ENCODE data around the gene SLC12A7. TPM values are rescaled to one million over a fixed set of nuclear protein-coding genes. Genes with fewer than 3 reads are reported as not detected.

The SLC12A7 gene
- total RNA-seq, 2 experiments from 2014 or later, result 0.06 TPM; not detected in 1

DNA sequence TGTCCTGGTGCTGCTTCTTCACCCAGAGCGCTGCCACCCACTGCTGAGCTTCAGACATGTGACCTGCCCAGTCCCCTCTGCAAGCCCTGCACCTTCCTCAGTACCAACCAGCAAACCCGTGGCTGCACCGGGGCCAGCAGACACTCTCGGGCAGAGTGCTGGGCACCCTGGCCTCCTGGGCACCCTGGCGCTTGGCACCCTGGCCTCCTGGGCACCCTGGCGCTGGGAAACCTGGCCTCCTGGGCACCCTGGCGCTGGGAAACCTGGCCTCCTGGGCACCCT lies 31.7 kb upstream of the SLC12A7 start:
- H3K9me2 ChIP-seq (ENCODE audit: insufficient read depth, low read length), result no peaks in the 10 kb centered on the region
- H3K4me1 ChIP-seq (ENCODE audit: insufficient read depth, low read length, poor library complexity, severe bottlenecking), result peaks cover 13% of the 10 kb centered on the region
- H3K36me3 ChIP-seq (ENCODE audit: insufficient read depth, low read length), result no peaks in the 10 kb centered on the region
- no peaks in the 10 kb centered on the region for H3K9me3 ChIP-seq (ENCODE audit: low read length)
- intact Hi-C loops (cut with micrococcal nuclease; ENCODE audit: unreplicated experiment), result no loop called here
- H3K79me2 ChIP-seq (ENCODE audit: insufficient read depth, low read depth, low read length), result no peaks in the 10 kb centered on the region
- TF ChIP-seq, protein P1, sequence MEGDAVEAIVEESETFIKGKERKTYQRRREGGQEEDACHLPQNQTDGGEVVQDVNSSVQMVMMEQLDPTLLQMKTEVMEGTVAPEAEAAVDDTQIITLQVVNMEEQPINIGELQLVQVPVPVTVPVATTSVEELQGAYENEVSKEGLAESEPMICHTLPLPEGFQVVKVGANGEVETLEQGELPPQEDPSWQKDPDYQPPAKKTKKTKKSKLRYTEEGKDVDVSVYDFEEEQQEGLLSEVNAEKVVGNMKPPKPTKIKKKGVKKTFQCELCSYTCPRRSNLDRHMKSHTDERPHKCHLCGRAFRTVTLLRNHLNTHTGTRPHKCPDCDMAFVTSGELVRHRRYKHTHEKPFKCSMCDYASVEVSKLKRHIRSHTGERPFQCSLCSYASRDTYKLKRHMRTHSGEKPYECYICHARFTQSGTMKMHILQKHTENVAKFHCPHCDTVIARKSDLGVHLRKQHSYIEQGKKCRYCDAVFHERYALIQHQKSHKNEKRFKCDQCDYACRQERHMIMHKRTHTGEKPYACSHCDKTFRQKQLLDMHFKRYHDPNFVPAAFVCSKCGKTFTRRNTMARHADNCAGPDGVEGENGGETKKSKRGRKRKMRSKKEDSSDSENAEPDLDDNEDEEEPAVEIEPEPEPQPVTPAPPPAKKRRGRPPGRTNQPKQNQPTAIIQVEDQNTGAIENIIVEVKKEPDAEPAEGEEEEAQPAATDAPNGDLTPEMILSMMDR (conservative IDR thresholded peaks at IDR 0.05; ENCODE audit: low read length), result no peak
- TF ChIP-seq EZH2phosphoT487 (IDR thresholded peaks at IDR 0.05; ENCODE audit: borderline replicate concordance, low read depth, low read length), result no peak
- no peak overlapping the region for H3K4me2 ChIP-seq (ENCODE audit: low read length)
- DNase-seq (ENCODE audit: low spot score), result no peak
- ChIA-PET CTCF (ENCODE audit: unreplicated experiment) (no interaction called here), POLR2A (interaction anchor here (0.7 kb wide), 1 partner anchor 334 kb away, joined by 3 read pairs; no protein-coding TSS in a partner anchor)
- no peak overlapping the region for H3K27ac ChIP-seq (ENCODE audit: low read depth, low read length, poor library complexity, severe bottlenecking)
- H3K4me3 ChIP-seq (ENCODE audit: low read depth, low read length, poor library complexity, severe bottlenecking), result no peak overlapping the region
- no TSS peak for BruUV-seq (replicated peaks)
- H2AFZ ChIP-seq (ENCODE audit: low read length), result no peak overlapping the region
- no peaks in the 10 kb centered on the region for H4K20me1 ChIP-seq (ENCODE audit: insufficient read depth, low read length)

DNA sequence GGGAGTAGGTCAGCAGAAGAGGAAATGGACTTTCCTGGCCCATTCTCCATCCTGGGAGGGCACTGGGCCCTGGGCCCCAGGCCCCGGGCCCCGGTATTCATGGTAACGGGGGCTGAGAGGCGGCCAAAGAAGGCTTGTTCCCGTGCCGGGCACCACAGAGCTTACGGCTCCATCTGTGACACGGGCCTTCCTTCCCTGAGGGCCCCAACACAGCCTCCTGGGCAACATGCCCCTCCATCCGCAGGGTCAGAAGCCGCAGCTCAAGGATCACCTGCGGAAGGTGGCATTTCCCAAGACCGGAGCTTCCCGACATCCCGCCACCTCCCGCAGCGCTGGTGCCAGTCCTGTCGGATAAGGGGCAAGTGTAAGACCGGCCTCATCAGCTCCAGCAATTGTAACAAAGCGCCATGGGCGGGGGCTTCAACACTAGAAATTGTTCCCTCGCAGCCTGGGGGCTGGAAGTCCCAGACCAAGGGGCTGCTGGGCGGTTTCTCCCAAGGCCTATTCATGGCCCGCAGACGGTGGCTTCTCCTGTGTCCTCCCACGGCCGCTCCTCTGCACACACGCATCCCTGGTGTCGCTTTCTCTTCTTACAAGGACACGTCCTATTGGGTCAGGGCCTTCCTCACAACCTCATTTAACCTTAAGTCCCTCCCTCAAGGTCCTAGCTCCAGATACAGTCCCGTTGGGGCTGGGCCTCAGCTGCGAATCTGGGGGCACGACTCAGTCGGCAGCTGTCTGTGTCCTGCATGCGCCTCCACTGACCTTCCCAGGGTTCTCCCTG lies 31.2 kb upstream of the SLC12A7 start:
- H2AFZ ChIP-seq (ENCODE audit: low read length), result no peak overlapping the region
- no peak overlapping the region for H3K27ac ChIP-seq (ENCODE audit: low read depth, low read length, poor library complexity, severe bottlenecking)
- intact Hi-C loops (cut with micrococcal nuclease; ENCODE audit: unreplicated experiment), result no loop called here
- no peaks in the 10 kb centered on the region for H3K36me3 ChIP-seq (ENCODE audit: insufficient read depth, low read length)
- CTCF ChIA-PET (ENCODE audit: unreplicated experiment), result no interaction called here
- no peaks in the 10 kb centered on the region for H3K9me3 ChIP-seq (ENCODE audit: low read length)
- TF ChIP-seq, protein P1 (conservative IDR thresholded peaks at IDR 0.05; ENCODE audit: low read length), result no peak
- TF ChIP-seq EZH2phosphoT487 (IDR thresholded peaks at IDR 0.05; ENCODE audit: borderline replicate concordance, low read depth, low read length), result no peak
- H3K79me2 ChIP-seq (ENCODE audit: insufficient read depth, low read depth, low read length), result no peaks in the 10 kb centered on the region
- POLR2A ChIA-PET, result interaction anchor here (0.7 kb wide), 1 partner anchor 335 kb away, joined by 3 read pairs; no protein-coding TSS in a partner anchor
- H4K20me1 ChIP-seq (ENCODE audit: insufficient read depth, low read length), result no peaks in the 10 kb centered on the region
- peaks cover 13% of the 10 kb centered on the region for H3K4me1 ChIP-seq (ENCODE audit: insufficient read depth, low read length, poor library complexity, severe bottlenecking)
- no peak overlapping the region for H3K4me2 ChIP-seq (ENCODE audit: low read length)
- no TSS peak for BruUV-seq (replicated peaks)
- DNase-seq (ENCODE audit: low spot score), result no peak
- H3K4me3 ChIP-seq (ENCODE audit: low read depth, low read length, poor library complexity, severe bottlenecking), result no peak overlapping the region
- H3K9me2 ChIP-seq (ENCODE audit: insufficient read depth, low read length), result no peaks in the 10 kb centered on the region

GRCh38 chr5:1141834-1142233 lies 30.0 kb upstream of the SLC12A7 start:
- ChIA-PET POLR2A (no interaction called here), CTCF (ENCODE audit: unreplicated experiment) (no interaction called here)
- no peak overlapping the region for H3K4me2 ChIP-seq (ENCODE audit: low read length)
- DNase-seq (ENCODE audit: low spot score), result no peak
- H3K27ac ChIP-seq (ENCODE audit: low read depth, low read length, poor library complexity, severe bottlenecking), result no peak overlapping the region
- intact Hi-C loops (cut with micrococcal nuclease; ENCODE audit: unreplicated experiment), result no loop called here
- H3K4me3 ChIP-seq (ENCODE audit: low read depth, low read length, poor library complexity, severe bottlenecking), result no peak overlapping the region
- TF ChIP-seq, protein P1 (conservative IDR thresholded peaks at IDR 0.05; ENCODE audit: low read length), result no peak
- no peak for TF ChIP-seq EZH2phosphoT487 (IDR thresholded peaks at IDR 0.05; ENCODE audit: borderline replicate concordance, low read depth, low read length)
- H3K9me2 ChIP-seq (ENCODE audit: insufficient read depth, low read length), result no peaks in the 10 kb centered on the region
- H4K20me1 ChIP-seq (ENCODE audit: insufficient read depth, low read length), result no peaks in the 10 kb centered on the region
- H2AFZ ChIP-seq (ENCODE audit: low read length), result no peak overlapping the region
- no TSS peak for BruUV-seq (replicated peaks)
- no peaks in the 10 kb centered on the region for H3K36me3 ChIP-seq (ENCODE audit: insufficient read depth, low read length)
- H3K4me1 ChIP-seq (ENCODE audit: insufficient read depth, low read length, poor library complexity, severe bottlenecking), result peaks cover 13% of the 10 kb centered on the region
- H3K79me2 ChIP-seq (ENCODE audit: insufficient read depth, low read depth, low read length), result no peaks in the 10 kb centered on the region
- no peaks in the 10 kb centered on the region for H3K9me3 ChIP-seq (ENCODE audit: low read length)
